Adrenal gland (tissue), 19 donors: ENCODE results near the gene TMPRSS5. TPM values are rescaled to one million over a fixed set of nuclear protein-coding genes. Genes with fewer than 3 reads are reported as not detected.

ENCODE experiments used
- DNase-seq, 7 donors: peaks; one replicate each; pipeline ENCODE4 v3.0.0-alpha.2; 2019 to 2020
- H3K27ac ChIP-seq, 5 donors: fragments of 200-600 bp; sonication (generic) in 4 of 5; 1 replicate in 3 of 5; 2 replicates in 2 of 5; pipeline versions ENCODE4 v1.5.1 to v1.8.0; 2016 to 2020; ENCODE audit warnings: mild to moderate bottlenecking in 1 of 5
- H3K27me3 ChIP-seq: fragments of 200-600 bp; 2 replicates; pipeline ENCODE4 v1.8.0; 2021
- H3K36me3 ChIP-seq, 2 donors: fragments of 200-600 bp; replicated peaks in 1 of 2; 1 replicate in 1 of 2; 2 replicates in 1 of 2; pipeline versions ENCODE4 v1.5.1 to v1.8.0; 2018 to 2022
- H3K4me1 ChIP-seq, 2 donors: fragments of 200-600 bp; replicated peaks in 1 of 2; 1 replicate in 1 of 2; 2 replicates in 1 of 2; pipeline versions ENCODE4 v1.5.1 to v1.8.0; 2018 to 2021
- H3K4me3 ChIP-seq, 4 donors: fragments of 200-600 bp; sonication (generic) in 3 of 4; one replicate each; pipeline ENCODE4 v1.5.1; 2016 to 2018
- H3K9me3 ChIP-seq, 3 donors: fragments of 200-600 bp; sonication (generic) in 1 of 3; replicated peaks in 1 of 3; 1 replicate in 2 of 3; 2 replicates in 1 of 3; pipeline versions ENCODE4 v1.5.1 to v1.8.0; 2016 to 2021
- POLR2A ChIP-seq, 2 donors: fragments of 450-650 bp; IDR thresholded peaks; one replicate each; pipeline ENCODE4 v1.6.1; 2017; ENCODE audit warnings: antibody characterized with exemption in 2 of 2, mild to moderate bottlenecking in 2 of 2, moderate library complexity in 1 of 2
- WGBS, 4 donors: extraction: QIAGEN DNeasy Blood & Tissue Kit in 2 of 4; methylation state at CpG; one replicate each; pipeline versions ENCODE4 v1.1.5 to v1.1.7; 2013 to 2017; 5-methylcytosine and 5-hydroxymethylcytosine counted together
- intact Hi-C, 2 donors: fragments of 100-400 bp; cut with DNase I; formaldehyde crosslinking; loops; one replicate each; pipeline versions ENCODE4 v1.14.1 to v1.15.0; 2022 to 2023
- long read RNA-seq, 10 donors: library from polyadenylated mRNA in 3 of 10; unstranded in 2 of 10; stranded (forward) in 1 of 10; transcript quantifications; one replicate each; pipeline ENCODE4 v2.0.0 and lab custom pipeline, GENCODE V29; 2021 to 2026
- polyA plus RNA-seq, 3 donors: library from polyadenylated mRNA; stranded (reverse); fragments of 200-250 nt in 2 of 3; fragments of 350-450 nt in 1 of 3; fragmentation: Illumina TruSeq in 1 of 3; extraction: RNeasy Lipid Tissue Mini Kit (QIAGEN cat#74804) in 1 of 3; gene quantifications; one replicate each; pipeline ENCODE4 v1.2.3, GENCODE V29; 2013 to 2014
- total RNA-seq, 9 donors: library from RNA; depleted of rRNA in 4 of 9; stranded (reverse); fragments of >200 nt in 4 of 9; fragments of 120-200 nt in 1 of 9; fragmentation: NEBNext Ultra II Directional in 1 of 9; extraction: Animal tissue kit (Norgen Biotek cat#: 25700) in 1 of 9; gene quantifications; one replicate each; pipeline versions ENCODE4 v1.1.0 to v1.2.4, GENCODE V29; 2013 to 2023
- TF ChIP-seq, protein P1 (sequence below), 6 experiments: fragments of 450-650 bp in 4 of 6; fragments of 200-600 bp in 2 of 6; sonication (generic) in 1 of 6; IDR thresholded peaks; 1 replicate in 5 of 6; 2 replicates in 1 of 6; pipeline versions ENCODE4 v1.5.1 to v1.8.0; 2016 to 2021; ENCODE audit warnings: antibody characterized with exemption in 6 of 6, mild to moderate bottlenecking in 2 of 6, moderate library complexity in 1 of 6
- donor health status: healthy with polysubstance abuse.
- donor health status: Bipolar disorder and iron deficiency.
- donor health status: DM: yes; HTN: yes; CAD: no.
- donor health status: DM: no; HTN: no; CAD: no.
- donor health status: DM: no; HTN: no; CAD: no.
- donor health status: DM: yes; HTN: yes; CAD: no.

The TMPRSS5 gene
- 1 to 10 TPM in 1 of 9 donors, under 1 TPM in 4, not detected in 4; 0.43 to 1.3 (median 0.55) TPM for total RNA-seq
- 1 to 10 TPM in 2 of 3 donors, under 1 TPM in 1; 0.07 to 1.5 (median 1.0) TPM for polyA plus RNA-seq
- long read RNA-seq, donor 1: 0 reads
- long read RNA-seq, donor 2: 0 reads
- long read RNA-seq, donor 3: 0 reads
- long read RNA-seq, donor 4: 0 reads
- long read RNA-seq, donor 5: 0 reads
- long read RNA-seq, donor 6: 0 reads
- long read RNA-seq, donor 7: 0 reads
- long read RNA-seq, donor 8: 0 reads
- long read RNA-seq, donor 9: 0 reads
- long read RNA-seq, donor 10: 0 reads

DNA sequence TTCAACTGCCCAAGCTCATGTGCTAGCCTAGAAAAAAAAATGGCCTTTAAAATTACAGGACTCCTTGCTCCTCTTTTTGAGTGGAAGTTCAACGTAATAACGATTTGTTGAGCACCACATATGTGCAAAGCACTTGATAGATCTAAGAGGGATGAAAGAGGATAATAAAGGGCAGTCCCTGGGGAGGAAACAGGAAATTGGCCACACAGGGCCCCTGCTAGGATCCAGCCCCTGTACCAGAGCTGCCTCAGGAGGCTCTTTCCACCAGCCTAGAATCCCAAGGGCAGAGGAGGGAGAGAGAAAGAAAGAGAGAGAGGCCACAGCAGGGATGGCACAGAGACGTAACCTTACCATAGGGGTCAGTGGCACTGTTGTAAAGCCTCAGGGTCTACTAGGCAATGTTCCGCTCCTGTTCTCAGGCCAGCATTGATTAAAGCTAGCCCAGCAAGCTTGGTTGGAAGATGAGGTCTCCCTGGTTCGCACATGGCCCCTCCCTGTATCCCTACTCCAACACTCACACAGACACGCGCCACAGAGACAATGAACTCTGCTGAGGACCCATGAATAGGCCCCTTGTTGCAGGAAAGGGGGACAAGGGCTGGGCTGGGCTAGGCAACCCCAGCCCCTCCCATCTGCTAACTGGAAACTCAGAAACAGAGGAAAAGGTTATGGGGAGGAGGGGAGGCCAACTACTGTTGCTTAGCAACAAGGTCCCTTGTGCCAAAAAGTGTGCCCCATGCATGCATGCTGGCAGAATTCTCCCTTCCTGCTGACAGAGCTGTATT lies at the start of gene TMPRSS5:
Gene TMPRSS5 (minus strand): TSS at position 438 of the 785 bp plus-strand sequence. CDS start 84 bp downstream, at position 354.
- WGBS, 4 donors: 90 to 95% (median 94%) methylated on average over 6 to 7 of the region's 7 CpGs
- intact Hi-C loops: no loop called here
- TF ChIP-seq POLR2A (IDR thresholded peaks at IDR 0.05): no peak
- TF ChIP-seq, protein P1, sequence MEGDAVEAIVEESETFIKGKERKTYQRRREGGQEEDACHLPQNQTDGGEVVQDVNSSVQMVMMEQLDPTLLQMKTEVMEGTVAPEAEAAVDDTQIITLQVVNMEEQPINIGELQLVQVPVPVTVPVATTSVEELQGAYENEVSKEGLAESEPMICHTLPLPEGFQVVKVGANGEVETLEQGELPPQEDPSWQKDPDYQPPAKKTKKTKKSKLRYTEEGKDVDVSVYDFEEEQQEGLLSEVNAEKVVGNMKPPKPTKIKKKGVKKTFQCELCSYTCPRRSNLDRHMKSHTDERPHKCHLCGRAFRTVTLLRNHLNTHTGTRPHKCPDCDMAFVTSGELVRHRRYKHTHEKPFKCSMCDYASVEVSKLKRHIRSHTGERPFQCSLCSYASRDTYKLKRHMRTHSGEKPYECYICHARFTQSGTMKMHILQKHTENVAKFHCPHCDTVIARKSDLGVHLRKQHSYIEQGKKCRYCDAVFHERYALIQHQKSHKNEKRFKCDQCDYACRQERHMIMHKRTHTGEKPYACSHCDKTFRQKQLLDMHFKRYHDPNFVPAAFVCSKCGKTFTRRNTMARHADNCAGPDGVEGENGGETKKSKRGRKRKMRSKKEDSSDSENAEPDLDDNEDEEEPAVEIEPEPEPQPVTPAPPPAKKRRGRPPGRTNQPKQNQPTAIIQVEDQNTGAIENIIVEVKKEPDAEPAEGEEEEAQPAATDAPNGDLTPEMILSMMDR (IDR thresholded peaks at IDR 0.05): no peak
- no peaks in the 10 kb centered on the region for H3K4me1 ChIP-seq
- H3K36me3 ChIP-seq: no peaks in the 10 kb centered on the region
- no peaks in the 10 kb centered on the region for H3K27me3 ChIP-seq
- no peak within 1 kb of the TSS for H3K27ac ChIP-seq
- H3K4me3 ChIP-seq: no peak within 1 kb of the TSS
- DNase-seq: no peak
- H3K9me3 ChIP-seq: peaks cover 0 to 8% (median 0%) of the 10 kb centered on the region in 3 donors

DNA sequence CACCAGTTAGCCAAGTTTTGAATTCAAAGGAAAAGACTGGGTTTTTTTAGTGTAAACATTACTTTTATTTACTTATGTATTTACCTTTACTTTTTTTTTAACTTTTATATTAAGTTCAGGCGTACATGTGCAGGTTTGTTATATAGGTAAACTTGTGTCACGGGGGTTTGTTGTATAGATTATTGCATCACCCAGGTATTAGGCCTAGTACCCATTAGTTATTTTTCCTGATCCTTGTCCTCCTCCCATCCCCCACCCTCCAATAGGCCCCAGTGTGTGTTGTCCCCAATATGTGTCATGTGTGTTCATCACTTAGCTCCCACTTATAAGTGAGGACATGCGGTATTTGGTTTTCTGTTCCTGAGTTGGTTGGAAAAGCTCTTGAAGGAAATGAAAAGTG lies 46.8 kb upstream of the TMPRSS5 start:
- no peak for DNase-seq
- no peaks in the 10 kb centered on the region for H3K27me3 ChIP-seq
- no peaks in the 10 kb centered on the region for H3K4me1 ChIP-seq
- H3K36me3 ChIP-seq: peaks cover 0 to 30% of the 10 kb centered on the region in 2 donors
- no peak overlapping the region for H3K4me3 ChIP-seq
- TF ChIP-seq POLR2A (IDR thresholded peaks at IDR 0.05): no peak
- TF ChIP-seq, protein P1 (IDR thresholded peaks at IDR 0.05): no peak
- H3K9me3 ChIP-seq: no peaks in the 10 kb centered on the region
- no peak overlapping the region for H3K27ac ChIP-seq
- intact Hi-C loops: no loop called here
- 95 to 98% (median 98%) methylated on average over 3 of the region's 3 CpGs for WGBS, 4 donors

DNA sequence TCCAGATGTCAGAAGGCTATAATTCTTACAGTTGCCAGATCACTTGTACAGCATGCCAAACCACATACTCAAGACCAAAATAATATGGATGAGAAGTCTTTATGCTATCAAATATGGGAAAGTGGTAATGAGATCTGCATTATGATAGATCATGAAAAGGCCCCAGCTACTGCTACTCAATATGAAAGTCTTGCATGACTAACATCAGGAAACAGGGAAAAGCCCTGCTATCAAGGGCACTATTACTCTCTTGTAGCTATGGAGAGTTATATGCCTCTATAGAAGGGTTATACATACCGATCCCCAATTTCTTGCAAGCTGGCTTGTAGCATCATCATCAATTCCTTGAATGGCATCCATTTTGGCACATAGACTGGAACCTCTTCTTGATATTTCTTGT lies 30.2 kb upstream of the TMPRSS5 start:
- no peak for TF ChIP-seq POLR2A (IDR thresholded peaks at IDR 0.05)
- TF ChIP-seq, protein P1 (IDR thresholded peaks at IDR 0.05): no peak
- intact Hi-C loops: loop anchor here in 1 of 2 donors (10.0 kb wide), 1 partner anchor 432 kb away; no protein-coding TSS in a partner anchor
- Histone ChIP-seq H3K27ac (no peak overlapping the region), H3K4me3 (no peak overlapping the region), H3K27me3 (no peaks in the 10 kb centered on the region), H3K4me1 (peaks cover 4 to 5% of the 10 kb centered on the region in 2 donors), H3K9me3 (no peaks in the 10 kb centered on the region), H3K36me3 (peaks cover 0 to 47% of the 10 kb centered on the region in 2 donors)
- no peak for DNase-seq
- 89 to 100% (median 97%) methylated on average over 1 of the region's 1 CpG for WGBS, 4 donors

DNA sequence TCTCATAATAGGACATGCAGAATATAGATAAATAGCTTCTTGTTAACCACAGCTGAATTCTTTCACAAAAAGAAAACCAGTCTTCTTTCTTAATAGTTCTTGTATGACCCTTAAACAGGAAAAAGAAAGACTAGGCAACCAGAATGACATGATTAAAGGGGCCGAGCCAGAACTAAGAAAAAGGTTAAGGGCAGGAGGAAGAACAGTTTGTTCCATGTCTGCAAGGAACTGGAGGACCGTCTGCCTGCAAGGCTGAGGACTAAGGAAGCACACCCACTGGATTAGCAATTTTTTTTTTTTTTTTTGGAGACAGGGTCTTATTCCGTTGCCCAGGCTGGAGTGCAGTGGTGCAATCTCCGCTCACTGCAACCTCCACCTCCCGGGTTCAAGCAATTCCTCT lies 26.0 kb upstream of the TMPRSS5 start:
- peaks cover 4 to 13% of the 10 kb centered on the region in 2 donors for H3K4me1 ChIP-seq
- peak in 1 of 7 donors; percentile 16 for DNase-seq
- peak overlapping the region in 1 of 5 donors; percentile 27 for H3K27ac ChIP-seq
- no peaks in the 10 kb centered on the region for H3K9me3 ChIP-seq
- peaks cover 0 to 18% of the 10 kb centered on the region in 2 donors for H3K36me3 ChIP-seq
- 69 to 81% (median 74%) methylated on average over 5 of the region's 5 CpGs for WGBS, 4 donors
- TF ChIP-seq POLR2A (IDR thresholded peaks at IDR 0.05): no peak
- TF ChIP-seq, protein P1 (IDR thresholded peaks at IDR 0.05): no peak
- no peaks in the 10 kb centered on the region for H3K27me3 ChIP-seq
- intact Hi-C loops: loop anchor here (5.0 to 10.0 kb wide), 2 partner anchors 420 to 427 kb away; partner anchors contain the start of gene TTC12 (in 1 of the 2)
- no peak overlapping the region for H3K4me3 ChIP-seq
